Activated CD4-positive, alpha-beta T cell treated with anti-CD3 and anti-CD28 coated beads, Interleukin-2, amount 50 U/mL, for 24 hours (primary cell): Measurements from ENCODE around the gene HP.
"Not testable (repeated sequence)": the region's sequence is repeated elsewhere in the genome, so short reads cannot be mapped to it uniquely, and the experiment has no call there.

Experiments used
- DNase-seq, 2 donors: peaks; one replicate each; pipeline ENCODE4 v3.0.0-alpha.2; 2020; ENCODE audit warnings: low read depth in 1 of 2, low spot score in 1 of 2

The HP gene

GRCh38 chr16:72042157-72042660, 12.1 kb upstream of the HP start:
- no peak for DNase-seq

- DNase-seq = no peak
These were observed 11.2 kb upstream of the HP start for GRCh38 chr16:72043058-72043457.

- DNase-seq = no peak
These were observed 10.8 kb upstream of the HP start for GRCh38 chr16:72043539-72043938.

- no peak for DNase-seq
These were observed 10.0 kb upstream of the HP start for GRCh38 chr16:72044296-72044695.

GRCh38 chr16:72044825-72045359, 9.4 kb upstream of the HP start:
- DNase-seq = no peak

GRCh38 chr16:72049110-72049509, 5.2 kb upstream of the HP start:
- DNase-seq = no peak

GRCh38 chr16:72050769-72051464, 3.4 kb upstream of the HP start:
- DNase-seq = no peak

GRCh38 chr16:72051818-72052217, 2.5 kb upstream of the HP start:
- DNase-seq = no peak

GRCh38 chr16:72055911-72056310, 1.6 kb downstream of the HP start:
- no peak for DNase-seq

- not testable (repeated sequence) for DNase-seq
These were observed 3.0 kb downstream of the HP start for GRCh38 chr16:72057313-72057712.

GRCh38 chr16:72059060-72059459, 4.8 kb downstream of the HP start:
- not testable (repeated sequence) for DNase-seq

- no peak for DNase-seq
These were observed 6.1 kb downstream of the HP start for GRCh38 chr16:72060405-72060804.

GRCh38 chr16:72061564-72061963, 7.3 kb downstream of the HP start:
- DNase-seq = no peak

- no peak for DNase-seq
These were observed 10.1 kb downstream of the HP start for GRCh38 chr16:72064361-72064894.

- no peak for DNase-seq
These were observed 12.4 kb downstream of the HP start for GRCh38 chr16:72066747-72067146.

GRCh38 chr16:72068930-72069329, 14.6 kb downstream of the HP start:
- no peak for DNase-seq

GRCh38 chr16:72072514-72073342, 18.4 kb downstream of the HP start:
- no peak for DNase-seq

- no peak for DNase-seq
These were observed 19.4 kb downstream of the HP start for GRCh38 chr16:72073560-72074230.

- not testable (repeated sequence) for DNase-seq
These were observed 20.8 kb downstream of the HP start for GRCh38 chr16:72075067-72075466.

GRCh38 chr16:72076991-72077706, 22.8 kb downstream of the HP start:
- DNase-seq = not testable (repeated sequence)
